ENCODE data around the gene USP46.

USP46 gene

GRCh38 chr4:52554612-52555355, 104.3 kb downstream of the USP46 start:
- no peak for DNase-seq (ENCODE audit: low read depth)
- TF ChIP-seq CTCF (IDR thresholded peaks at IDR 0.05; ENCODE audit: insufficient read depth, low read depth, low read length, missing control alignments) = no peak
- no peak overlapping the region for H3K4me3 ChIP-seq (ENCODE audit: low read depth, low read length)

- TF ChIP-seq CTCF (IDR thresholded peaks at IDR 0.05; ENCODE audit: insufficient read depth, low read depth, low read length, missing control alignments) = no peak
- no peak overlapping the region for H3K4me3 ChIP-seq (ENCODE audit: low read depth, low read length)
- DNase-seq (ENCODE audit: low read depth) = no peak
Observed at GRCh38 chr4:52552778-52553177, 106.3 kb downstream of the USP46 start.

DNA sequence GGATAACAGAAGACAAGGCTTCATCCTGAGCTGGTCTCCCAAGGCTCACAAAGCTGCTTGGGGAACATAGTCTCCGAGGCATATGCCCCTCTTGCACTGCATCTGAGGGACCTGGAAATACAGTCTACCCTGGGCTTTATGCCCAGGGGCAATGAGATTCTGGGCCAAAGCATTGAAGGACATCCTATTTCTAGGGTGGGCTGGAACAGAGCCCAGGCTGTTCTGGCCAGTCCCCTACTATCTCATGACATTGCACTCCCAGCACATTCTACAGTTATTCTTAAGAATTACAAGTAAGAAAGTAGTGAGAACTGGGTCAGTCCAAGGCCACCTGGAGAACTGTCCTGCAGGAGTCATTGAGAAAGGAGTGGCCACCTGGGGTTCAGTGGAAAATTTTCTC, 107.6 kb downstream of the USP46 start:
- no peak for TF ChIP-seq CTCF (IDR thresholded peaks at IDR 0.05; ENCODE audit: insufficient read depth, low read depth, low read length, missing control alignments)
- no peak for DNase-seq (ENCODE audit: low read depth)
- no peak overlapping the region for H3K4me3 ChIP-seq (ENCODE audit: low read depth, low read length)

DNA sequence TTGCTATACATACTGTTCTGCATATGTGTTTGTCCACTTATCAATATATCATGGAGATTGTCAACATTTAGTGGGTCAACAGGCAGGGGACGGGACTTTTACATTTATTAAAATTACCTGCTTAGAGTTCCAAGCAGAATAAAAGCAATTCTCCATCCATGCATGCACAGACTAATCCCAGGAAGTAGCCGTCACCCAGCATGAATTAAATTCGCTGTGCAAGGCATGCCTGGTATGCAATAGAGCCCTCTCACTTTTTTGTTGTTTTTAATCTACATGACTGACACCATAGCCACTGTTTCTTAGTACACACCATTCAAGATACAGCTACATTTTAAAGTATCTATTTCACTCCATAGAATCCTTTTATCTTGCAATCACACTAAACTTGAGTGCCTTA, 108.9 kb downstream of the USP46 start:
- no peak for TF ChIP-seq CTCF (IDR thresholded peaks at IDR 0.05; ENCODE audit: insufficient read depth, low read depth, low read length, missing control alignments)
- no peak overlapping the region for H3K4me3 ChIP-seq (ENCODE audit: low read depth, low read length)
- DNase-seq (ENCODE audit: low read depth) = no peak

GRCh38 chr4:52548818-52549570, 110.1 kb downstream of the USP46 start:
- no peak for DNase-seq (ENCODE audit: low read depth)
- no peak overlapping the region for H3K4me3 ChIP-seq (ENCODE audit: low read depth, low read length)
- TF ChIP-seq CTCF (IDR thresholded peaks at IDR 0.05; ENCODE audit: insufficient read depth, low read depth, low read length, missing control alignments) = no peak

- DNase-seq (ENCODE audit: low read depth) = no peak
- no peak for TF ChIP-seq CTCF (IDR thresholded peaks at IDR 0.05; ENCODE audit: insufficient read depth, low read depth, low read length, missing control alignments)
- no peak overlapping the region for H3K4me3 ChIP-seq (ENCODE audit: low read depth, low read length)
Observed at GRCh38 chr4:52546449-52546848, 112.7 kb downstream of the USP46 start.

Measured in GM12865 (cell line).